ENCODE measurements around the gene ESRRG.

Gene ESRRG

GRCh38 chr1:216523043-216523442 lies 200.2 kb downstream of the ESRRG start:
- in situ Hi-C loops (cut with MboI; ENCODE audit: low sequenced_read_pairs) = no loop called here

GRCh38 chr1:216521477-216521876 lies 201.8 kb downstream of the ESRRG start:
- in situ Hi-C loops (cut with MboI; ENCODE audit: low sequenced_read_pairs) = no loop called here

- in situ Hi-C loops (cut with MboI; ENCODE audit: low sequenced_read_pairs) = no loop called here
These were observed 204.2 kb downstream of the ESRRG start for GRCh38 chr1:216518844-216519627.

GRCh38 chr1:216502528-216503162 lies 220.6 kb downstream of the ESRRG start:
- in situ Hi-C loops (cut with MboI; ENCODE audit: low sequenced_read_pairs) = no loop called here

GRCh38 chr1:216500273-216500967 lies 222.8 kb downstream of the ESRRG start:
- in situ Hi-C loops (cut with MboI; ENCODE audit: low sequenced_read_pairs) = no loop called here

- in situ Hi-C loops (cut with MboI; ENCODE audit: low sequenced_read_pairs) = no loop called here
These were observed 223.5 kb downstream of the ESRRG start for GRCh38 chr1:216499581-216500272.

GRCh38 chr1:216498277-216498676 lies 225.0 kb downstream of the ESRRG start:
- in situ Hi-C loops (cut with MboI; ENCODE audit: low sequenced_read_pairs) = no loop called here

GRCh38 chr1:216485042-216485441 lies 238.2 kb downstream of the ESRRG start:
- in situ Hi-C loops (cut with MboI; ENCODE audit: low sequenced_read_pairs) = no loop called here

GRCh38 chr1:216483672-216484401 lies 239.4 kb downstream of the ESRRG start:
- in situ Hi-C loops (cut with MboI; ENCODE audit: low sequenced_read_pairs) = no loop called here

- in situ Hi-C loops (cut with MboI; ENCODE audit: low sequenced_read_pairs) = no loop called here
These were observed 240.6 kb downstream of the ESRRG start for GRCh38 chr1:216482620-216483019.

GRCh38 chr1:216478238-216478637 lies 245.0 kb downstream of the ESRRG start:
- in situ Hi-C loops (cut with MboI; ENCODE audit: low sequenced_read_pairs) = no loop called here

GRCh38 chr1:216476341-216476740 lies 246.9 kb downstream of the ESRRG start:
- in situ Hi-C loops (cut with MboI; ENCODE audit: low sequenced_read_pairs) = no loop called here

GRCh38 chr1:216475659-216476276 lies 247.5 kb downstream of the ESRRG start:
- in situ Hi-C loops (cut with MboI; ENCODE audit: low sequenced_read_pairs) = no loop called here

- in situ Hi-C loops (cut with MboI; ENCODE audit: low sequenced_read_pairs) = no loop called here
These were observed 256.9 kb downstream of the ESRRG start for GRCh38 chr1:216466162-216466801.

GRCh38 chr1:216464489-216464888 lies 258.7 kb downstream of the ESRRG start:
- in situ Hi-C loops (cut with MboI; ENCODE audit: low sequenced_read_pairs) = no loop called here

GRCh38 chr1:216462066-216462775 lies 261.0 kb downstream of the ESRRG start:
- in situ Hi-C loops (cut with MboI; ENCODE audit: low sequenced_read_pairs) = no loop called here

GRCh38 chr1:216461466-216461865 lies 261.8 kb downstream of the ESRRG start:
- in situ Hi-C loops (cut with MboI; ENCODE audit: low sequenced_read_pairs) = no loop called here

GRCh38 chr1:216459651-216460207 lies 263.5 kb downstream of the ESRRG start:
- in situ Hi-C loops (cut with MboI; ENCODE audit: low sequenced_read_pairs) = no loop called here

GRCh38 chr1:216458812-216459211 lies 264.4 kb downstream of the ESRRG start:
- in situ Hi-C loops (cut with MboI; ENCODE audit: low sequenced_read_pairs) = no loop called here

Measured in HL-60/S4 treated with retinoic acid at 250 ng/mL for 4 days and 3 days (cell line).